Muscle layer of duodenum (tissue), 2 donors: ENCODE results near the gene LIPG.

Source experiments
- H3K27ac ChIP-seq: one replicate; pipeline ENCODE4 v1.7.0; 2013; ENCODE audit warnings: mild to moderate bottlenecking, low read length
- H3K27me3 ChIP-seq: one replicate; pipeline ENCODE4 v1.7.0; 2013; ENCODE audit warnings: low read depth, mild to moderate bottlenecking, control low read depth, low read length
- H3K36me3 ChIP-seq, 2 donors: one replicate each; pipeline ENCODE4 v1.7.0; 2013; ENCODE audit warnings: low read length in 2 of 2, control low read depth in 1 of 2, mild to moderate bottlenecking in 1 of 2; ENCODE audit not compliant: insufficient read depth in 2 of 2, control insufficient read depth in 1 of 2
- H3K4me1 ChIP-seq, 2 donors: one replicate each; pipeline ENCODE4 v1.7.0; 2013; ENCODE audit warnings: low read length in 2 of 2, mild to moderate bottlenecking in 2 of 2, control low read depth in 1 of 2, moderate library complexity in 1 of 2; ENCODE audit not compliant: insufficient read depth in 2 of 2, control insufficient read depth in 1 of 2
- H3K4me3 ChIP-seq, 2 donors: one replicate each; pipeline ENCODE4 v1.7.0; 2013; ENCODE audit warnings: low read length in 2 of 2, low read depth in 1 of 2, mild to moderate bottlenecking in 1 of 2
- H3K9me3 ChIP-seq, 2 donors: one replicate each; pipeline ENCODE4 v1.7.0; 2013; ENCODE audit warnings: low read length in 2 of 2, control low read depth in 1 of 2, mild to moderate bottlenecking in 1 of 2; ENCODE audit not compliant: control insufficient read depth in 1 of 2
- donor health status: healthy.

Gene LIPG

GRCh38 chr18:49596687-49597086, 34.8 kb downstream of the LIPG start:
- H3K27ac ChIP-seq, result no peak overlapping the region
- no peaks in the 10 kb centered on the region for H3K27me3 ChIP-seq
- H3K36me3 ChIP-seq, result no peaks in the 10 kb centered on the region
- no peaks in the 10 kb centered on the region for H3K4me1 ChIP-seq
- no peak overlapping the region for H3K4me3 ChIP-seq
- no peaks in the 10 kb centered on the region for H3K9me3 ChIP-seq

GRCh38 chr18:49597157-49597931, 35.5 kb downstream of the LIPG start:
- Histone ChIP-seq H3K4me1 (no peaks in the 10 kb centered on the region), H3K36me3 (no peaks in the 10 kb centered on the region), H3K4me3 (no peak overlapping the region)

GRCh38 chr18:49601211-49601610, 39.4 kb downstream of the LIPG start:
- Histone ChIP-seq H3K4me3 (no peak overlapping the region), H3K27me3 (no peaks in the 10 kb centered on the region), H3K36me3 (no peaks in the 10 kb centered on the region), H3K4me1 (no peaks in the 10 kb centered on the region), H3K27ac (no peak overlapping the region), H3K9me3 (peaks cover 3 to 6% of the 10 kb centered on the region in 2 donors)

More at GRCh38 chr18:49597157-49597931, 35.5 kb downstream of the LIPG start:
- no peak overlapping the region for H3K27ac ChIP-seq
- no peaks in the 10 kb centered on the region for H3K27me3 ChIP-seq
- H3K9me3 ChIP-seq, result no peaks in the 10 kb centered on the region

- no peaks in the 10 kb centered on the region for H3K27me3 ChIP-seq
- peaks cover 3 to 6% of the 10 kb centered on the region in 2 donors for H3K9me3 ChIP-seq
- no peak overlapping the region for H3K4me3 ChIP-seq
- H3K4me1 ChIP-seq, result no peaks in the 10 kb centered on the region
- H3K27ac ChIP-seq, result no peak overlapping the region
- H3K36me3 ChIP-seq, result no peaks in the 10 kb centered on the region
These were observed 46.8 kb downstream of the LIPG start for GRCh38 chr18:49608366-49609255.

- H3K27me3 ChIP-seq, result no peaks in the 10 kb centered on the region
- H3K36me3 ChIP-seq, result no peaks in the 10 kb centered on the region
- H3K27ac ChIP-seq, result no peak overlapping the region
- H3K4me3 ChIP-seq, result no peak overlapping the region
- H3K9me3 ChIP-seq, result peaks cover 3 to 6% of the 10 kb centered on the region in 2 donors
- H3K4me1 ChIP-seq, result no peaks in the 10 kb centered on the region
These were observed 47.6 kb downstream of the LIPG start for GRCh38 chr18:49609256-49610021.

GRCh38 chr18:49610022-49610445, 48.2 kb downstream of the LIPG start:
- Histone ChIP-seq H3K36me3 (no peaks in the 10 kb centered on the region), H3K4me3 (no peak overlapping the region), H3K9me3 (peaks cover 3 to 6% of the 10 kb centered on the region in 2 donors), H3K27ac (no peak overlapping the region), H3K27me3 (no peaks in the 10 kb centered on the region), H3K4me1 (no peaks in the 10 kb centered on the region)

GRCh38 chr18:49611316-49611715, 49.5 kb downstream of the LIPG start:
- no peaks in the 10 kb centered on the region for H3K9me3 ChIP-seq
- no peaks in the 10 kb centered on the region for H3K4me1 ChIP-seq
- H3K27ac ChIP-seq, result no peak overlapping the region
- no peaks in the 10 kb centered on the region for H3K27me3 ChIP-seq
- no peak overlapping the region for H3K4me3 ChIP-seq
- no peaks in the 10 kb centered on the region for H3K36me3 ChIP-seq

GRCh38 chr18:49612515-49613033, 50.7 kb downstream of the LIPG start:
- Histone ChIP-seq H3K27ac (no peak overlapping the region), H3K9me3 (no peaks in the 10 kb centered on the region)

GRCh38 chr18:49613141-49613640, 51.3 kb downstream of the LIPG start:
- no peaks in the 10 kb centered on the region for H3K4me1 ChIP-seq
- H3K27ac ChIP-seq, result no peak overlapping the region
- no peaks in the 10 kb centered on the region for H3K9me3 ChIP-seq
- no peaks in the 10 kb centered on the region for H3K36me3 ChIP-seq
- H3K4me3 ChIP-seq, result no peak overlapping the region
- no peaks in the 10 kb centered on the region for H3K27me3 ChIP-seq

More at GRCh38 chr18:49612515-49613033, 50.7 kb downstream of the LIPG start:
- Histone ChIP-seq H3K4me3 (no peak overlapping the region), H3K27me3 (no peaks in the 10 kb centered on the region), H3K36me3 (no peaks in the 10 kb centered on the region), H3K4me1 (no peaks in the 10 kb centered on the region)

- H3K4me3 ChIP-seq, result no peak overlapping the region
- H3K36me3 ChIP-seq, result no peaks in the 10 kb centered on the region
- peaks cover 0 to 3% of the 10 kb centered on the region in 2 donors for H3K4me1 ChIP-seq
- H3K27ac ChIP-seq, result no peak overlapping the region
- no peaks in the 10 kb centered on the region for H3K27me3 ChIP-seq
- no peaks in the 10 kb centered on the region for H3K9me3 ChIP-seq
These were observed 51.8 kb downstream of the LIPG start for GRCh38 chr18:49613641-49614151.
